ENCODE results near the gene COG4.

- TF ChIP-seq, protein P1, sequence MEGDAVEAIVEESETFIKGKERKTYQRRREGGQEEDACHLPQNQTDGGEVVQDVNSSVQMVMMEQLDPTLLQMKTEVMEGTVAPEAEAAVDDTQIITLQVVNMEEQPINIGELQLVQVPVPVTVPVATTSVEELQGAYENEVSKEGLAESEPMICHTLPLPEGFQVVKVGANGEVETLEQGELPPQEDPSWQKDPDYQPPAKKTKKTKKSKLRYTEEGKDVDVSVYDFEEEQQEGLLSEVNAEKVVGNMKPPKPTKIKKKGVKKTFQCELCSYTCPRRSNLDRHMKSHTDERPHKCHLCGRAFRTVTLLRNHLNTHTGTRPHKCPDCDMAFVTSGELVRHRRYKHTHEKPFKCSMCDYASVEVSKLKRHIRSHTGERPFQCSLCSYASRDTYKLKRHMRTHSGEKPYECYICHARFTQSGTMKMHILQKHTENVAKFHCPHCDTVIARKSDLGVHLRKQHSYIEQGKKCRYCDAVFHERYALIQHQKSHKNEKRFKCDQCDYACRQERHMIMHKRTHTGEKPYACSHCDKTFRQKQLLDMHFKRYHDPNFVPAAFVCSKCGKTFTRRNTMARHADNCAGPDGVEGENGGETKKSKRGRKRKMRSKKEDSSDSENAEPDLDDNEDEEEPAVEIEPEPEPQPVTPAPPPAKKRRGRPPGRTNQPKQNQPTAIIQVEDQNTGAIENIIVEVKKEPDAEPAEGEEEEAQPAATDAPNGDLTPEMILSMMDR (IDR thresholded peaks at IDR 0.05) = no peak
- no peak for TF ChIP-seq ZFX (IDR thresholded peaks at IDR 0.05; ENCODE audit: borderline replicate concordance)
Measured at GRCh38 chr16:70523076-70523742, at the start of gene COG4.

Data from 22Rv1 (cell line).